ENCODE measurements around the gene DMRTB1. TPM values are rescaled to one million over a fixed set of nuclear protein-coding genes. Genes with fewer than 3 reads are reported as not detected.

Gene DMRTB1
- total and polyA plus RNA-seq, 2 of the 8 experiments (the other 6 are each of a cell fraction or from before 2014, with no cell fraction given): 0.06 to 0.35 TPM

DNA sequence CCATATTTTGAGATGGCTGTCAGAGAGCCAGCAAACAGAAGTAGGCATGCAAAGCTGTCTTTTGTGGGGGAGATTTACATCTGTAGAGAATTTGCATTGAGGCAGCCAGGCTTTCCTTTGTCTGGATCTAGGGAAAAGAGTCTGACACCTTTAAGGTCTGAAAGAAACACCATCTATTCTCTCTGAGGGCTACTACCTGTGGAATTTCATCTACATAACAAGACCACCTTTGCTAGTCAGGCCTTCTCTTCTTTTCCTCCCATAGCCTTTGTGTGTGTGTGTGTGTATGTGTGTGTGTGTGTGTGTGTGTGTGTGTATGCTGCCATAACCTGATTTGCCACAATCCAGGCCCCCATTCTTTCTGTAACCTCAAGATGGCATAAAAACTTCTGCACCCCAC, 28.4 kb upstream of the DMRTB1 start (continued):
- TF ChIP-seq, protein P1, sequence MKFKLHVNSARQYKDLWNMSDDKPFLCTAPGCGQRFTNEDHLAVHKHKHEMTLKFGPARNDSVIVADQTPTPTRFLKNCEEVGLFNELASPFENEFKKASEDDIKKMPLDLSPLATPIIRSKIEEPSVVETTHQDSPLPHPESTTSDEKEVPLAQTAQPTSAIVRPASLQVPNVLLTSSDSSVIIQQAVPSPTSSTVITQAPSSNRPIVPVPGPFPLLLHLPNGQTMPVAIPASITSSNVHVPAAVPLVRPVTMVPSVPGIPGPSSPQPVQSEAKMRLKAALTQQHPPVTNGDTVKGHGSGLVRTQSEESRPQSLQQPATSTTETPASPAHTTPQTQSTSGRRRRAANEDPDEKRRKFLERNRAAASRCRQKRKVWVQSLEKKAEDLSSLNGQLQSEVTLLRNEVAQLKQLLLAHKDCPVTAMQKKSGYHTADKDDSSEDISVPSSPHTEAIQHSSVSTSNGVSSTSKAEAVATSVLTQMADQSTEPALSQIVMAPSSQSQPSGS (IDR thresholded peaks at IDR 0.05; ENCODE audit: low read length): 0 out of 2 replicates have a peak, but pooled peaks have one; percentile 40
- no peak; the same call in 1 of the 2 replicates for TF ChIP-seq JUND (IDR thresholded peaks at IDR 0.05; ENCODE audit: low read length)
- TF ChIP-seq SP2 (IDR thresholded peaks at IDR 0.05; ENCODE audit: low read length): no peak
- TF ChIP-seq FOSL1 (IDR thresholded peaks at IDR 0.05; ENCODE audit: insufficient read depth, low read depth, low read length): peak; percentile 51; the same call in 1 of the 2 replicates
- TF ChIP-seq TEAD4 (IDR thresholded peaks at IDR 0.05; ENCODE audit: low read depth, low read length): peak; percentile 87
- TF ChIP-seq CHD2 (IDR thresholded peaks at IDR 0.05; ENCODE audit: low read length): 0 out of 2 replicates have a peak, but pooled peaks have one; percentile 30
- TF ChIP-seq GTF2F1 (IDR thresholded peaks at IDR 0.05; ENCODE audit: borderline replicate concordance, low read depth, low read length): no peak
- peak in 1 of 2 experiments; percentile 10; a peak in 1 of 4 replicates for TF ChIP-seq RAD21 (IDR thresholded peaks at IDR 0.05 in 1 of 2, conservative IDR thresholded peaks at IDR 0.05 in 1 of 2; ENCODE audit: low read depth in 2 of 2, low read length in 2 of 2)
- TF ChIP-seq, protein P2, sequence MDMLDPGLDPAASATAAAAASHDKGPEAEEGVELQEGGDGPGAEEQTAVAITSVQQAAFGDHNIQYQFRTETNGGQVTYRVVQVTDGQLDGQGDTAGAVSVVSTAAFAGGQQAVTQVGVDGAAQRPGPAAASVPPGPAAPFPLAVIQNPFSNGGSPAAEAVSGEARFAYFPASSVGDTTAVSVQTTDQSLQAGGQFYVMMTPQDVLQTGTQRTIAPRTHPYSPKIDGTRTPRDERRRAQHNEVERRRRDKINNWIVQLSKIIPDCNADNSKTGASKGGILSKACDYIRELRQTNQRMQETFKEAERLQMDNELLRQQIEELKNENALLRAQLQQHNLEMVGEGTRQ (IDR thresholded peaks at IDR 0.05; ENCODE audit: low read length): no peak
- no peak for TF ChIP-seq KDM5A (IDR thresholded peaks at IDR 0.05; ENCODE audit: low read length)
